ENCODE measurements around the gene MACROD2. TPM values are rescaled to one million over a fixed set of nuclear protein-coding genes. Genes with fewer than 3 reads are reported as not detected.

The MACROD2 gene
- total and polyA plus RNA-seq, 4 donors, result 13.0 to 67.1 (median 20.7) TPM

- peak; percentile 37 for ATAC-seq (ENCODE audit: insufficient read depth, low FRiP score)
- H3K27me3 ChIP-seq (ENCODE audit: control insufficient read depth in 3 of 3, insufficient read depth in 3 of 3, low read length in 2 of 3), result no peaks in the 10 kb centered on the region
- H3K36me3 ChIP-seq (ENCODE audit: control insufficient read depth in 4 of 4, insufficient read depth in 4 of 4, low read length in 4 of 4), result no peaks in the 10 kb centered on the region
- peak in 1 of 3 donors; percentile 30 for DNase-seq
- peak overlapping the region in 1 of 2 donors; percentile 81 for H3K27ac ChIP-seq (ENCODE audit: low read depth in 1 of 2, low read length in 1 of 2)
- H3K4me1 ChIP-seq (ENCODE audit: control insufficient read depth in 5 of 5, insufficient read depth in 5 of 5, low read length in 5 of 5), result no peaks in the 10 kb centered on the region
- H3K4me3 ChIP-seq, result no peak overlapping the region
- no peak overlapping the region for H3K9ac ChIP-seq (ENCODE audit: insufficient read depth in 1 of 2, low read length in 2 of 2)
- no peak for TF ChIP-seq CTCF (IDR thresholded peaks at IDR 0.05; ENCODE audit: control extremely low read depth, extremely low read depth)
- peaks cover 0 to 6% (median 0%) of the 10 kb centered on the region in 4 donors for H3K9me3 ChIP-seq (ENCODE audit: control insufficient read depth in 4 of 4, insufficient read depth in 3 of 4, low read length in 3 of 4)
- 42 to 61% methylated on average over 4 of the region's 4 CpGs for WGBS, 2 donors
Observed at GRCh38 chr20:14984768-14985622, 989.7 kb downstream of the MACROD2 start.

GRCh38 chr20:14986026-14986655 lies 990.8 kb downstream of the MACROD2 start:
- no peak overlapping the region for H3K4me3 ChIP-seq
- peak; percentile 61 for ATAC-seq (ENCODE audit: insufficient read depth, low FRiP score)
- no peak for TF ChIP-seq CTCF (IDR thresholded peaks at IDR 0.05; ENCODE audit: control extremely low read depth, extremely low read depth)
- H3K27ac ChIP-seq (ENCODE audit: low read depth in 1 of 2, low read length in 1 of 2), result no peak overlapping the region
- H3K36me3 ChIP-seq (ENCODE audit: control insufficient read depth in 4 of 4, insufficient read depth in 4 of 4, low read length in 4 of 4), result no peaks in the 10 kb centered on the region
- DNase-seq, result peak; percentile 60 to 85 (median 67)
- 30 to 50% methylated on average over 4 of the region's 4 CpGs for WGBS, 2 donors
- H3K4me1 ChIP-seq (ENCODE audit: control insufficient read depth in 5 of 5, insufficient read depth in 5 of 5, low read length in 5 of 5), result no peaks in the 10 kb centered on the region
- H3K27me3 ChIP-seq (ENCODE audit: control insufficient read depth in 3 of 3, insufficient read depth in 3 of 3, low read length in 2 of 3), result no peaks in the 10 kb centered on the region
- peaks cover 0 to 6% (median 0%) of the 10 kb centered on the region in 4 donors for H3K9me3 ChIP-seq (ENCODE audit: control insufficient read depth in 4 of 4, insufficient read depth in 3 of 4, low read length in 3 of 4)
- H3K9ac ChIP-seq (ENCODE audit: insufficient read depth in 1 of 2, low read length in 2 of 2), result no peak overlapping the region

- H3K27ac ChIP-seq (ENCODE audit: low read depth in 1 of 2, low read length in 1 of 2), result peak overlapping the region in 1 of 2 donors; percentile 88
- peaks cover 0 to 6% (median 0%) of the 10 kb centered on the region in 4 donors for H3K9me3 ChIP-seq (ENCODE audit: control insufficient read depth in 4 of 4, insufficient read depth in 3 of 4, low read length in 3 of 4)
- 65 to 87% methylated on average over 7 of the region's 7 CpGs for WGBS, 2 donors
- H3K4me1 ChIP-seq (ENCODE audit: control insufficient read depth in 5 of 5, insufficient read depth in 5 of 5, low read length in 5 of 5), result no peaks in the 10 kb centered on the region
- DNase-seq (peak in 1 of 3 donors; percentile 13), ATAC-seq (ENCODE audit: insufficient read depth, low FRiP score) (no peak)
- no peak overlapping the region for H3K4me3 ChIP-seq
- no peak overlapping the region for H3K9ac ChIP-seq (ENCODE audit: insufficient read depth in 1 of 2, low read length in 2 of 2)
- no peaks in the 10 kb centered on the region for H3K36me3 ChIP-seq (ENCODE audit: control insufficient read depth in 4 of 4, insufficient read depth in 4 of 4, low read length in 4 of 4)
- no peak for TF ChIP-seq CTCF (IDR thresholded peaks at IDR 0.05; ENCODE audit: control extremely low read depth, extremely low read depth)
- H3K27me3 ChIP-seq (ENCODE audit: control insufficient read depth in 3 of 3, insufficient read depth in 3 of 3, low read length in 2 of 3), result no peaks in the 10 kb centered on the region
Observed at GRCh38 chr20:14986656-14987055, 991.3 kb downstream of the MACROD2 start.

Data from lung (tissue), 12 donors.